Superior temporal gyrus (tissue), 1 donor: Measurements from ENCODE around the gene RNASEH1.
"Not testable (repeated sequence)": the region's sequence is repeated elsewhere in the genome, so short reads cannot be mapped to it uniquely, and the experiment has no call there.

ENCODE experiments used
- DNase-seq: peaks from one replicate; pipeline ENCODE4 v3.0.0-alpha.2; 2016; ENCODE audit errors: extremely low spot score

RNASEH1 gene

DNA sequence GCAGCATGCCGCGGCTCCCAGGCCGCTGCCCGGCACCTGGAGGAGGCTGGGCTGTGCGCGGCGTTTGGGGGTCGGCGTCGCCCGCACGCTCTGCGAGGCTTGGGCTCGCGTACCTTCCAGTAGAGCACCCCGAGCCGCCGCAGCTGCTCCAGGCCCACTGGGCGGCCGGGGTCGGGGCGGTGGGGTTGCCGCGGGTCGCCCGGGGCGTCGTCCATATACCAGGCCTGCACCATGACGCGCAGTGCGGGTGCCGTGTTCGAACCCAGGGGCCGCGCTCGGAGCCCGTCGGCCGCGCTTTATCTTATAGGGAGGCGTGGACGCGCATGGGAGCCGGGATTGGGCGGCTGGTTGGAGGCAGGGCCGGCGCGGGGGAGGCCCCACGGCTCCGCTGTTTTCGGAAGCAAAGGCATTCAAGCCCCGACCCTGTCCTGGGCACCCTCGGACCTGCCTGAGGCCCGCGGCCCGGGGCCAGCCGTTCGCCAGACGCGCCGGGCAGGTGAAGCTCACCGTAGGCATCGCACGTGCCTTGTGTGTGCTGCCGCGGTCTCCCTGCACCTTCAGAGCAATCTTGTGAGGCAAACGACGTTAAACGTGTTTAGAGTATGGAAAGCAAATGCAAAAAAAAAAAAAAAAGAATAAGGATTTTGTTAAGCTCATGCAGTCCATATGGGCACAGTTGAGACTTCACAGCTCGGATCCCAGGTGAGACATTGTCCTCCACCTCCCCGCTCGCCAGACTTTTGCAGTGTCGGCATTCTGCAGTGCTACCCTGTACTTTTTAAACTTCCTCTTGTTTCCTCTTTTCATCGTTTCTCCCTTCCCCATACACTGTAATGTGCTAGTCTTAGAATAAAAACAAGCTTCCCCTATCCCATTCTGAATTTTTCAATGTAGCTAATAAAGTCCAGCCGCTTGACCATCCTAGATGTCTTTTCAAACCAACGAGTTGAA, 38.6 kb downstream of the RNASEH1 start, which contains the start of gene ADI1:
Gene ADI1 (minus strand): TSS at position 277 of the 951 bp plus-strand sequence. CDS start 44 bp downstream, at position 233.
- peak; percentile 50 for DNase-seq

DNA sequence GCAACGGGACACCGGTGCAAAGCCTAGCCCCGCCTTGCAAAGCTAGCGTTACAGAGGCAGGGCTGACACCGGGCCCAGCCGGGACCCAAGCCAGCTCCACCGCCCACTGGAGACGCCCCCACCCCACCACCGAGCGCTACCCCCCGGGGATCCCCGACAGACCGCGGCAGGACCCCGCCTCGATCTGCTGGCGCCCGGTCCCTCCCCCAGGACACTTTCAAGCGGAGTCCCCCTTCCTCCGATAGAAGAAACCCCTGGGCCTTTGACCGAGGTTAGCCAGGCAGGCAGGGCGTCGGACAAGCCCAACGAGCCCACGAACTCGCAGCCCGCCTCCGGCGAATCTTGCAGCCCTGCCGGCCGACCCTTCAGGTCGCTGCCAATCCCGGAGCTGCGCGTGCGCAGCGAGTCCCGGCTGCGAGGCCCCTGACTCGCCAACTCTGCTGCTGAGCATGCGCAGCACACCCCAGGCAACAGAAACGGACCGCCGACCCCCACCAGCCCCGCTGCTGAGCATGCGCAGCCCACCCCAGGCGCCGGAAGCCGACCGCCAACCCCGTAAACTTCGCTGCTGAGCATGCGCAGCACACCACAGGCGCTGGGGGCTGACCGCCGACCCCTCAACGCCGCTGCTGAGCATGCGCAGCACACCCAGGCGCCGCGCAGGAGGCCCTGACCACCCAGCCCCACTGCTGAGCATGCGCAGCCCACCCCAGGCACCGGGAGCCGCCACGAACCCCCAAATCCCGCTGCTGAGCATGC, 39.5 kb downstream of the RNASEH1 start:
- DNase-seq: peak; percentile 94

DNA sequence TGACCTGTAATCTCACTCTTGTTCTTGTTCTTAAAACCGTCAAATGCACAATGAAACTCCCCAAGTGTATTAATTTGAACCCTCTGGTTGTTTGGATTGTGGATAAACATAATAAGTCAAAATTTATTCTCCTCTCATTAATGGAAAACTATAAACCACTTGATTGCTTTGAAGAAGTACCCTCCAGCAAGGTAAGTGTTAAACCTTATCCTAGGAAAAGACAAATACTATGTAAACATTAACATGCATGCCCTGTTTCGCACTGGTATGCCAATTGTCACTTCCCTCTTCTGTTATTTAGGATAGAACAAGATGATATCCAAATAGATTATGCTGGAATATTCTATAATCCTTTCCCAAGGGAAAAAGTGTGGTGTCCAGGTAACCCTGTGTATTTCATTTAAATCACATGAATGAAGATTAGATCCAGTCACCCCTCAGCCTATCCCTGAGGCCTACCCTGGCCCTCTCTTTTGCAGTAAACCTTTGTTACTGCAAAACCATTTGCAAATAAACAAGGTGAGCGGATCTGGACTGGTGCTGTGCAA, 40.1 kb downstream of the RNASEH1 start:
- peak; percentile 22 for DNase-seq

DNA sequence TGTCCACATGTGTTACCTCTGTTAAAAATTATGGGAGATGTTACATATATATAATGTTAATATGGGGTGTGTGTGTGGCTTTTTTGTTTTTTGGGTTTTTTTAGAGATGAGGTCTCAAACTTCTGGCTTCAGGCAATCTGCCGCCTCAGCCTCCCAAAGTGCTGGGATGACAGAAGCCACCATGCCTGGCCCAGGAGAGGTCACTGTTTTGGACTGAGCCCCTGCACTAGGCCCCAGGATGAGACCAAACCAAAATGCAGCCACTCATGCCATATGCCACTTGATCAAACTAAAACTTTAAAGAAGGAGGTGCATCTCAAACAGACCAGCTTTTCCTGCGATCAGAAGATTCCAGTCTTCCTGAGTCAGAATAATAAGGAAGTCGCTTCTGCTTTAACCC, 41.3 kb downstream of the RNASEH1 start:
- no peak for DNase-seq

DNA sequence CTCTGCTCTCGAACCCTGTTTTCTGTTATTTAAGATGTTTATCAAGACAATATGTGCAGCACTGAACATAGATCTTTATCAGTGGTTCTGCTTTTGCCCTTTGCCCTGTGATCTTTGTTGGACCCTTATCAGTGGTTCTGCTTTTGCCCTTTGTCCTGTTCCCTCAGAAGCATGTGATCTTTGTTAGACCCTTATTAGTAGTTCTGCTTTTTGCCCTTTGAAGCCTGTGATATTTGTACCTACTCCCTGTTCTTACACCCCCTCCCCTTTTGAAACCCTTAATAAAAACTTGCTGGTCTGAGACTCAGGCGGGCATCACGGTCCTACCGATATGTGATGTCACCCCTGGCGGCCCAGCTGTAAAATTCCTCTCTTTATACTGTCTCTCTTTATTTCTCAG, 42.7 kb downstream of the RNASEH1 start:
- not testable (repeated sequence) for DNase-seq

DNA sequence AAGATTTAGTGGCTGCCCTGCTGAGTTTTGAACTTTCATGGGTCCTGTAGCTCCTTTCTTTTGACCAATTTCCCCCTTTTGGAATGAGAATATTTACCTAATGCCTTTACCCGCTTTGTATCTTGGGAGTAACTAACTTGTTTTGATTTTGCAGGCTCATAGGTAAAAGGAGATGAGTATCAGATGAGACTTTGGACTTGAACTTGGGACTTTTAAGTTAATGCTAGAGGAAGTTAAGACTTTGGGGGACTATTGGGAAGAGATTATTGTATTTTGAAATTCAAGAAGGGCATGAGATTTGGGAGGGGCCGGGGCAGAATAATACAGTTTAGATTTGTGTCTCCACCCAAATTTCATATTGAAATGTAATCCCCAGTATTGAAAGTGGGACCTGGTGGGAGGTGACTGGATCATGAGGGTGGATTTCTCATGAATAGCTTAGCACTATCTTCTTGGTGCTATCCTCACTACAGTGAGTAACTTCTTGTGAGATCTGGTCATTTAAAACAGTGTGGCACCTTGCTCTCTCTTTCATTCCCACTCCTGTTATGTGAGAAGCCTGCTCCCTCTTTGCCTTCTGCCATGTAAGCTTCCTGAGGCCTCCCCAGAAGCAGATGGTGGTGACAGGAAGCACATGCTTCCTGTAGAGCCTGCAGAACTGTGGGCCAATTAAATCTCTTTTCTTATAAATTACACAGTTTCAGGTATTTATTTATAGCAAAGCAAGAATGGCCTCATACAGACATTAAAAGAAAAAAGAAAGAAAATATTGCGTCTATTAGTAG, 44.9 kb downstream of the RNASEH1 start:
- DNase-seq: no peak

DNA sequence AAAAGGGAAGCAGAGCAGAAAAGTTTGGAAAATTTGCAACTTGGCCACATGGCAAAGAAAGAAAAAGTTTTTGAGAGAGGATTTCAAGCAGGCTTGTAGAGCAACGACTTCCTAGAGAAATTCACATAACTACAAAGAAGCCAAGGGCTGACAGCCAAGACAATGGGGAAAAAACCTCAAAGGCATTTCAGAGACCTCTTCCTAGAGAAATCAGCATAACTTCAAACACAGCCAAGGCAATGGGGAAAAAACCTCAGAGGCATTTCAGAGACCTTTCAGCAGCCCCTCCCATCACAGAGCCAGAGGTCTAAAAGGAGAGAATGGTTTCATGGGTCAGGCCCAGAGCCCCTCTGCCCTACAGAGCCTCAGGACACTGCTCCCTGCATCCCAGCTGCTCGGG, 46.0 kb downstream of the RNASEH1 start:
- no peak for DNase-seq

DNA sequence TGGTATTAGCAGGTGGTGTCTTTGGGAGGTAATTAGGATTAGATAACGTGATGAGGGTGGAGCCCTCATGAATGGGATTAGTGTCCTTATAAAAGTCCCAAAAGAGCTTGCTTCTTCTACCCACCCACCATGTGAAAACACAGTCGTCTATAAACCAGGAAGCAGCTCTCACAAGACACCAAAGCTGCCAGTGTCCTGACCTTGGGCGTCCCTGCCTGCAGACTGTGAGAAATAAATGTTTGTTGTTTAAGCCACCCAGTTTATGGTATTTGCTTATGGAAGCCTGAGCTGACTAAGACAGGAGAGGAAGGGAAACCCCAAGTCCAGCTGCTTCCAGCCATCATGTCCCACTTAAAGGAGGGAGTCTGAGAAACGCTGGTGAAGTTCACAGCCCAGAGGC, 52.4 kb downstream of the RNASEH1 start:
- no peak for DNase-seq

DNA sequence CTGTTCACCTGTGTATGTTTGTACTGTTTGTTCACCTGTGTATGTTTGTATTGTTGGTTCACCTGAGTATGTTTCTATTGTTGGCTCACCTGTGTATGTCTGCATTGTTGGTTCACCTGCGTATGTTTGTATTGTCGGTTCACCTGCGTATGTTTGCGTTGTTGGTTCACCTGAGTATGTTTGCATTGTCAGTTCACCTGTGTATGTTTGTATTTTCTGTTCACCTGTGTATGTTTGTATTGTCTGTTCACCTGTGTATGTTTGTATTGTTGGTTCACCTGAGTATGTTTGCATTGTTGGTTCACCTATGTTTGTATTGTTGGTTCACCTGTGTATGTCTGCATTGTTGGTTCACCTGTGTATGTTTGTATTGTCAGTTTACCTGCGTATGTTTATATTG, 53.4 kb downstream of the RNASEH1 start:
- DNase-seq: no peak

DNA sequence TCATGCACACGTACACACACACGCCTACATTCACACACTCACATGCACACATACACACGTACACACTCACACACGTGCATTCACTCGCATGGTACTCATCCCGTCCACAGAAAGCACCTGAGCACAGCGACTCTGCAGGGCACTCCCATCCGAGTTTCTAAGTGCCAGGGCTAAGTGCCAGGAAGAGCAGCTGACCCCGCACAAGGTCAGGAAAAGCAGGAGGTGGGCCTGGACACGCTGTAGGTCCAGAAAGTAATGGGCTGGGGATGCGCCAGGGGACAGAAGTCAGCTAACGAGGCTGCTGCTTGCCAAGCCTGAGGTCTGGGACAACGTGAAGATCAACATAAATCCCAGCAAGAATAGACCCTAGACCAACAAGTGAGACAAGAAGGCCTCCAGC, 54.6 kb downstream of the RNASEH1 start:
- DNase-seq: no peak

DNA sequence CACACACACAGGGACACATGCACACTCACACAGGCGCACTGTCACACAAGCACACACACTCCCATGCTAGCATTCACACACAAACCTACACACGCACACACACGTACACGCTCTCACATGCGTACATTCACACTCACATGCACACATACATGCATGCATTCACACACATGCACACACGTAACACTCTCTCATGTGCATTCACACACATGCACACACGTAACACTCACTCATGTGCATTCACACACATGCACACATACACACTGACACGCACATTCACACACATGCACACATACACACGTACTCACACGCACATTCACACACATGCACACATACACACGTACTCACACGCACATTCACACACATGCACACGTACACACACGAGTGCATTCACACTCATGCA, 55.1 kb downstream of the RNASEH1 start:
- DNase-seq: no peak

DNA sequence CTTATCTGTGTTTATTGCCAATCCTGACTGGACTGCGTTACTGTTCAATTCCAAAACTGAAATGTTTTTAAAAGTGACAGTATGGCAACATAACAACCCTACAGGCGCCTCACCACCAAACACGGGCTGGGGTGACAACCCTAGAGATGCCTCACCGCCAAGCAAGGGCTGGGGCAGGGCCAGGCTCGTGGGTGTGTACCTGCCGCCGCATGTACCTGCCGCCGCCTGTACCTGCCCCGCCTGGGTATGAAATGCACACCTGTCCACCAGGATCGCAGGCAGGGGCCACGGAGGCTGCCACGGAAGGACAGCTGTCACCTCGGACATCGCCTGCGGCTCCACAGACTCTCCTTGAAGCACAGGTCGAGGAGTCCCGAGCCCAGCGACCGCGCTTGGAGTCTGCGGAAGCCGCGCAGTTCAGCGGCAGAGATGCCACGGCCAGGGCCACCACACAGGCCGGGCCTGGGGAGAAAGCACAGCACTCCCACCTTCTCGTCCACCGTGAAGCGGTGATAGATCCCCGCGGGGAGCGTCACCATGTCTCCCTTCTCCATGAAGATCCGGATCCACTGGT, 57.7 kb downstream of the RNASEH1 start:
- no peak for DNase-seq

DNA sequence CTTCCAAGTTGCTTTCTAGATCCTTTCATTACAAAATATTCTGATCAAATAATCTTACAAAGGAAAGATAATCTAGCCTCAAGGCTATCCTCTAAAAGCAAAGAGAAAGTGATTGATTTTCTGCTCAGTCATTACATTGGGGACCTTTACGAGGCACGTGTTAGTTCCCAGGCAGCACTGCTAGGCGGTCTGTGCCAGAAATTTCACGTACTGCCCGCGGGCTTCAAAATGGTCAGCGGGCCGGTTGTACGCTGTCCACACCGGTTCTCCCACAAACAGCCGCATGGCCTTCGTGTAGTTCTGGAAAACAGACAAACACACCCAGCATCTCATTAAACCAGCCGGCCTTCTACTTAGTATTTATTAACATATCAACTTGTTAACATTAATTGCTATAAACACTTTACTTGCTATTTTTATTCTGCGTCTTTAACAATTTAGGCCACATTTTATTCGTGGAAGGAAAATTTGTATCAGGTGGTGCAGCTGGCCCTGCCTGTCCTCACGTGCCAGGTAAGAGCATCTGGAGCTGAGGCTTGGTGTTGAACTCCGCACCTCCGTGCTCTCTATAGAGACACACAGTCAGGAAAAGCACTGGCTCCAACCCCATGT, 59.2 kb downstream of the RNASEH1 start:
- no peak for DNase-seq

DNA sequence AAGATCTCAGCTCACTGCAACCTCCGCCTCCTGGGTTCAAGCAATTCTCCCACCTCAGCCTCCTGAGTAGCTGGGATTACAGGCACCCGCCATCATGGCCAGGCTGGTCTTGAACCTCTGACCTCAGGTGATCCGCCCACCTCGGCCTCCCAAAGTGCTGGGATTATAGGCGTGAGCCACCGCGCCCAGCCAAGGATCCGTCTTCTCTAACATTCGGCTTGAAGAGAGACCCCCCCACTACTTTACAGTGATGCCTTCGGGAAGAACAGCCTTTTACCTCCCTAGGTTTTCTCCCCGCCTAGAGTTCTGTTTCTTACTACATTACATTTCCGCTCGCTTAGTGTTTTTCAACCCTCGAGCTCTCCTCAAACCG, 61.4 kb downstream of the RNASEH1 start:
- DNase-seq: not testable (repeated sequence)
